K562 (cell line): ENCODE results near the gene SLC7A1. TPM values are rescaled to one million over a fixed set of nuclear protein-coding genes. Genes with fewer than 3 reads are reported as not detected.

Experiments
- ATAC-seq: fragments of 200-7000 bp; cut with Tn5 transposase; 3 replicates; pipeline ENCODE4 v1.9.1; 2020; ENCODE audit warnings: moderate library complexity
- BruUV-seq: library from RNA; stranded (reverse); fragments of 400-500 nt; replicated peaks from 2 replicates; lab custom pipeline; 2021; lab: Mats Ljungman, UMichigan
- CTCF ChIA-PET: fragments of 300-600 bp; formaldehyde crosslinking; extraction: SDS; loops from one replicate; lab custom pipeline; 2021; ENCODE audit warnings: low intra/inter-chr PET ratio; lab: Yijun Ruan, JAX
- POLR2A ChIA-PET: fragments of 300-600, 350-650 bp; sonication (Branson Sonifier 250); formaldehyde crosslinking; extraction: SDS; loops from one replicate; lab custom pipeline; 2021; ENCODE audit warnings: antibody characterized with exemption, inconsistent platforms; lab: Yijun Ruan, JAX
- DNase-seq, 4 experiments: peaks; one replicate each; pipeline versions ENCODE4 v3.0.0 to v3.0.0-alpha.2; 2011 to 2018; ENCODE audit warnings: low spot score in 3 of 4, mixed read lengths in 3 of 4; ENCODE audit errors: extremely low read depth in 1 of 4
- FAIRE-seq: peaks from 2 replicates; lab custom pipeline; 2011; peaks lifted over from hg19 to GRCh38; lab: Jason Lieb, UNC
- H2AFZ ChIP-seq: 2 replicates; pipeline ENCODE4 v1.6.0; 2011; ENCODE audit warnings: low read depth, low read length, control low read depth, inconsistent platforms
- H3K27ac ChIP-seq: fragments of 200-600 bp; 3 replicates; pipeline ENCODE4 v1.8.0; 2011; ENCODE audit warnings: low read depth, mild to moderate bottlenecking, control low read depth, inconsistent platforms, low read length, moderate library complexity, mixed read lengths; ENCODE audit errors: extremely low read depth
- H3K27me3 ChIP-seq, 2 experiments: fragments of 300-600 bp in 1 of 2; 2 replicates in 1 of 2; 3 replicates in 1 of 2; pipeline versions ENCODE4 v1.6.0 to v1.8.0; 2011; ENCODE audit warnings: inconsistent platforms in 2 of 2, low read length in 2 of 2, mild to moderate bottlenecking in 1 of 2, mixed read lengths in 1 of 2, moderate library complexity in 1 of 2; ENCODE audit not compliant: control insufficient read depth in 2 of 2, insufficient read depth in 2 of 2
- H3K36me3 ChIP-seq: fragments of 300-600 bp; 3 replicates; pipeline ENCODE4 v1.8.0; 2011; ENCODE audit warnings: mild to moderate bottlenecking, low read length, inconsistent platforms; ENCODE audit not compliant: control insufficient read depth, insufficient read depth
- H3K4me1 ChIP-seq, 2 experiments: fragments of 200-600 bp in 1 of 2; replicated peaks in 1 of 2; 2 replicates in 1 of 2; 3 replicates in 1 of 2; pipeline versions ENCODE4 v1.5.1 to v1.8.0; 2011; ENCODE audit warnings: inconsistent platforms in 2 of 2, low read length in 2 of 2, mild to moderate bottlenecking in 1 of 2, mixed read lengths in 1 of 2, moderate library complexity in 1 of 2; ENCODE audit not compliant: control insufficient read depth in 2 of 2, insufficient read depth in 2 of 2
- H3K4me2 ChIP-seq: 2 replicates; pipeline ENCODE4 v1.6.1; 2011; ENCODE audit warnings: low read length, control low read depth, inconsistent platforms, mixed read lengths; ENCODE audit not compliant: insufficient read depth
- H3K4me3 ChIP-seq: fragments of 200-600 bp; sonication (generic), shearing (Covaris generic); 2 replicates; pipeline ENCODE4 v1.5.1; 2016; ENCODE audit warnings: control low read depth, inconsistent platforms
- H3K79me2 ChIP-seq: fragments of 200-600 bp; 3 replicates; pipeline ENCODE4 v1.8.0; 2011; ENCODE audit warnings: low read length, inconsistent platforms; ENCODE audit not compliant: control insufficient read depth, insufficient read depth
- H3K9ac ChIP-seq, 2 experiments: 2 replicates each; pipeline versions ENCODE4 v1.6.0 to v1.6.1; 2011; ENCODE audit warnings: low read depth in 2 of 2, low read length in 2 of 2, control low read depth in 1 of 2, inconsistent platforms in 1 of 2, mild to moderate bottlenecking in 1 of 2, mixed read lengths in 1 of 2; ENCODE audit not compliant: insufficient read depth in 1 of 2
- H3K9me1 ChIP-seq: one replicate; pipeline ENCODE4 v1.6.0; 2011; ENCODE audit warnings: inconsistent platforms, mild to moderate bottlenecking, low read length, moderate library complexity; ENCODE audit not compliant: control insufficient read depth, insufficient read depth
- H3K9me3 ChIP-seq: replicated peaks from 2 replicates; pipeline ENCODE4 v1.5.1; 2011; ENCODE audit warnings: low read depth, low read length, inconsistent platforms; ENCODE audit not compliant: control insufficient read depth, insufficient read depth
- H4K20me1 ChIP-seq: replicated peaks from 2 replicates; pipeline ENCODE4 v1.6.1; 2011; ENCODE audit warnings: low read length, inconsistent platforms, mixed read lengths; ENCODE audit not compliant: control insufficient read depth, insufficient read depth
- BHLHE40 ChIP-seq: IDR thresholded peaks from 2 replicates; pipeline ENCODE4 v1.6.1; 2011; ENCODE audit warnings: low read length, improper control_type of control experiment
- FOXJ2 ChIP-seq: fragments of 200-800 bp; sonication (Bioruptor generic); IDR thresholded peaks from 2 replicates; pipeline ENCODE4 v1.6.1; 2016; ENCODE audit warnings: missing genetic modification characterization, missing compliant biosample characterization
- MCM7 ChIP-seq, 2 experiments: fragments of 450-650 bp; IDR thresholded peaks; 2 replicates each; pipeline ENCODE4 v1.6.1; 2016 to 2018
- NELFE ChIP-seq: IDR thresholded peaks from 2 replicates; pipeline ENCODE4 v1.6.1; 2011; ENCODE audit warnings: mild to moderate bottlenecking; ENCODE audit not compliant: insufficient read depth, insufficient read length
- NKRF ChIP-seq: fragments of 450-650 bp; IDR thresholded peaks from 2 replicates; pipeline ENCODE4 v1.6.1; 2016; ENCODE audit warnings: borderline replicate concordance
- NR4A1 ChIP-seq, 2 experiments: fragments of 250-450 bp in 1 of 2; fragments of 450-650 bp in 1 of 2; sonication (Bioruptor Pico) in 1 of 2; IDR thresholded peaks; 2 replicates each; pipeline versions ENCODE4 v1.4.0 to v1.6.1; 2016 to 2020; ENCODE audit warnings: mild to moderate bottlenecking in 2 of 2, missing compliant biosample characterization in 1 of 2, missing genetic modification characterization in 1 of 2, moderate library complexity in 1 of 2
- PBX2 ChIP-seq, 2 experiments: IDR thresholded peaks in 1 of 2; conservative IDR thresholded peaks in 1 of 2; 2 replicates each; pipeline ENCODE4 v1.6.1; 2016; ENCODE audit warnings: low read depth in 2 of 2, mild to moderate bottlenecking in 1 of 2, missing compliant biosample characterization in 1 of 2, missing genetic modification characterization in 1 of 2, moderate library complexity in 1 of 2
- PHF20 ChIP-seq: fragments of 450-650 bp; IDR thresholded peaks from 2 replicates; pipeline ENCODE4 v1.6.1; 2018; ENCODE audit not compliant: partially characterized antibody
- POLR2G ChIP-seq: fragments of 200-400 bp; formaldehyde crosslinking; IDR thresholded peaks from 2 replicates; pipeline ENCODE4 v1.6.1; 2017; ENCODE audit warnings: low read depth, mild to moderate bottlenecking, antibody characterized with exemption, low read length, moderate library complexity
- SNRNP70 ChIP-seq: fragments of 200-400 bp; formaldehyde crosslinking; optimal IDR thresholded peaks from 2 replicates; pipeline ENCODE3; 2017; ENCODE audit warnings: low read depth, low read length
- ZNF23 ChIP-seq: fragments of 250-450 bp; sonication (Bioruptor Pico); IDR thresholded peaks from 2 replicates; pipeline ENCODE4 v1.4.0; 2020; ENCODE audit warnings: mild to moderate bottlenecking
- ZNF395 ChIP-seq: fragments of 200-800 bp; sonication (Bioruptor generic); IDR thresholded peaks from 2 replicates; pipeline ENCODE4 v1.6.1; 2017; ENCODE audit warnings: missing genetic modification characterization, missing compliant biosample characterization
- ZNF57 ChIP-seq: fragments of 450-650 bp; formaldehyde crosslinking; IDR thresholded peaks from 2 replicates; pipeline ENCODE4 v1.4.0; 2020; ENCODE audit warnings: mild to moderate bottlenecking, moderate library complexity
- WGBS: fragments of 100-300 bp; shearing (Covaris generic); methylation state at CpG from one replicate; pipeline ENCODE4 v1.1.6; 2016; ENCODE audit warnings: low coverage, mixed read lengths; ENCODE audit not compliant: insufficient coverage; ENCODE audit errors: missing lambda C conversion rate; 5-methylcytosine and 5-hydroxymethylcytosine counted together
- in situ Hi-C: fragments of 300-500 bp; cut with MboI; formaldehyde crosslinking; loops from 4 replicates; pipeline ENCODE4 v1.15.0; 2018; ENCODE audit warnings: inconsistent platforms, mixed read lengths
- intact Hi-C: fragments of 100-400 bp; cut with micrococcal nuclease; formaldehyde crosslinking; loops from 2 replicates; pipeline ENCODE4 v1.14.2; 2022
- polyA plus RNA-seq, 8 experiments: library from polyadenylated mRNA; depleted of rRNA in 4 of 8; stranded (reverse) in 5 of 8; unstranded in 3 of 8; fragments of >200 nt; fragmentation: Nextera tagmentation in 2 of 8; fragmentation: Illumina TruSeq in 1 of 8; extraction: Ambion mirVana in 2 of 8; extraction: Trizol in 1 of 8; gene quantifications; 2 replicates each; pipeline versions ENCODE4 v1.2.1 to v1.2.3, GENCODE V29; 2011 to 2014; ENCODE audit warnings: inconsistent platforms in 1 of 8, missing spikeins in 1 of 8
- total RNA-seq, 7 experiments: library from RNA; depleted of rRNA in 6 of 7; stranded (reverse); fragments of >200 nt in 6 of 7; fragmentation: Illumina TruSeq in 2 of 7; extraction: Trizol in 2 of 7; gene quantifications; 2 replicates each; pipeline versions ENCODE4 v1.2.1 to v1.2.3, GENCODE V29; 2011 to 2021; ENCODE audit warnings: low replicate concordance in 1 of 7
- TF ChIP-seq, protein P1 (sequence below), 2 experiments: fragments of 450-650 bp in 1 of 2; sonication (generic) in 1 of 2; formaldehyde crosslinking in 1 of 2; IDR thresholded peaks in 1 of 2; conservative IDR thresholded peaks in 1 of 2; 2 replicates each; pipeline versions ENCODE4 v1.6.1 to v1.8.1; 2016 to 2023; ENCODE audit warnings: mild to moderate bottlenecking in 2 of 2, moderate library complexity in 2 of 2, inconsistent platforms in 1 of 2, missing genetic modification reagents in 1 of 2

The SLC7A1 gene
- total and polyA plus RNA-seq, 9 of the 15 experiments (the other 6 are each of a cell fraction or from before 2014, with no cell fraction given) = 3.3 to 69.7 (median 10.8) TPM

- BruUV-seq = no TSS peak
- no peak overlapping the region for H3K4me3 ChIP-seq
- FAIRE-seq = no peak
- intact Hi-C loops (no loop called here), in situ Hi-C loops (no loop called here)
- POLR2A ChIA-PET = no interaction called here
- H3K9me3 ChIP-seq = no peaks in the 10 kb centered on the region
- CTCF ChIA-PET = no interaction called here
- 0% methylated on average over 11 of the region's 13 CpGs for WGBS
- peaks cover 0 to 4% of the 10 kb centered on the region in 2 experiments; a peak in 1 of 5 replicates for H3K4me1 ChIP-seq
- no peaks in the 10 kb centered on the region for H3K9me1 ChIP-seq
- no peak overlapping the region for H2AFZ ChIP-seq
- H3K36me3 ChIP-seq = no peaks in the 10 kb centered on the region
- TF ChIP-seq ZNF395 (no peak), NR4A1 (CRISPR knock-in tag; IDR thresholded peaks at IDR 0.05) (no peak), NR4A1 (tag; IDR thresholded peaks at IDR 0.05) (no peak), PBX2 (CRISPR knock-in tag; IDR thresholded peaks at IDR 0.05; ENCODE audit: low read depth) (no peak), PBX2 (tag; conservative IDR thresholded peaks at IDR 0.05; ENCODE audit: low read depth) (no peak), MCM7 (IDR thresholded peaks at IDR 0.05) (no peak), NELFE (no peak), BHLHE40 (no peak), ZNF23 (no peak), FOXJ2 (tag) (no peak), SNRNP70 (no peak), NKRF (no peak), POLR2G (no peak), ZNF57 (CRISPR knock-in tag) (no peak), PHF20 (no peak)
- TF ChIP-seq, protein P1, sequence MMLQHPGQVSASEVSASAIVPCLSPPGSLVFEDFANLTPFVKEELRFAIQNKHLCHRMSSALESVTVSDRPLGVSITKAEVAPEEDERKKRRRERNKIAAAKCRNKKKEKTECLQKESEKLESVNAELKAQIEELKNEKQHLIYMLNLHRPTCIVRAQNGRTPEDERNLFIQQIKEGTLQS (IDR thresholded peaks at IDR 0.05) = no peak
- TF ChIP-seq, protein P1 (CRISPR knock-in tag; conservative IDR thresholded peaks at IDR 0.05) = no peak
- TF ChIP-seq, all 486 proteins: peak for 0
- Histone ChIP-seq H4K20me1 (no peaks in the 10 kb centered on the region), H3K9ac (no peak overlapping the region), H3K4me2 (no peak overlapping the region), H3K27ac (no peak overlapping the region), H3K79me2 (no peaks in the 10 kb centered on the region), H3K27me3 (peaks cover 0 to 61% of the 10 kb centered on the region in 2 experiments; a peak in 2 of 5 replicates)
- ATAC-seq (no peak), DNase-seq (no peak)
Observed at GRCh38 chr13:29498426-29499040, 97.0 kb downstream of the SLC7A1 start.
